Measurements from ENCODE around the gene ERP27. TPM values are rescaled to one million over a fixed set of nuclear protein-coding genes. Genes with fewer than 3 reads are reported as not detected.

ERP27 gene
- total RNA-seq, 1 donor from 2014 or later: not detected

- peaks cover 5% of the 10 kb centered on the region for H3K36me3 Mint-ChIP-seq (ENCODE audit: low read depth)
- H3K27me3 Mint-ChIP-seq (ENCODE audit: low read depth): no peaks in the 10 kb centered on the region
- H3K9me3 Mint-ChIP-seq: peaks cover 5% of the 10 kb centered on the region
- no peak overlapping the region for H3K27ac Mint-ChIP-seq (ENCODE audit: unreplicated experiment)
- no peak for DNase-seq (ENCODE audit: low read depth, low spot score)
- TF ChIP-seq CTCF (conservative IDR thresholded peaks at IDR 0.05): peak; percentile 23
- H3K4me1 Mint-ChIP-seq: no peaks in the 10 kb centered on the region
- no peak overlapping the region for H3K4me3 Mint-ChIP-seq
Observed at GRCh38 chr12:14937689-14938088, 648 bp downstream of the ERP27 start.

GRCh38 chr12:14937014-14937413 is 1.3 kb downstream of the ERP27 start:
- DNase-seq (ENCODE audit: low read depth, low spot score): no peak
- no peaks in the 10 kb centered on the region for H3K27me3 Mint-ChIP-seq (ENCODE audit: low read depth)
- H3K4me3 Mint-ChIP-seq: no peak overlapping the region
- H3K27ac Mint-ChIP-seq (ENCODE audit: unreplicated experiment): no peak overlapping the region
- peaks cover 3% of the 10 kb centered on the region for H3K9me3 Mint-ChIP-seq
- H3K4me1 Mint-ChIP-seq: no peaks in the 10 kb centered on the region
- TF ChIP-seq CTCF (conservative IDR thresholded peaks at IDR 0.05): no peak
- H3K36me3 Mint-ChIP-seq (ENCODE audit: low read depth): peaks cover 3% of the 10 kb centered on the region

- H3K4me3 Mint-ChIP-seq: no peak overlapping the region
- TF ChIP-seq CTCF (conservative IDR thresholded peaks at IDR 0.05): peak; percentile 32
- DNase-seq (ENCODE audit: low read depth, low spot score): no peak
- H3K9me3 Mint-ChIP-seq: no peaks in the 10 kb centered on the region
- H3K4me1 Mint-ChIP-seq: no peaks in the 10 kb centered on the region
- no peaks in the 10 kb centered on the region for H3K27me3 Mint-ChIP-seq (ENCODE audit: low read depth)
- H3K27ac Mint-ChIP-seq (ENCODE audit: unreplicated experiment): no peak overlapping the region
- no peaks in the 10 kb centered on the region for H3K36me3 Mint-ChIP-seq (ENCODE audit: low read depth)
Observed at GRCh38 chr12:14936224-14936861, 2.0 kb downstream of the ERP27 start.

GRCh38 chr12:14935031-14935430 is 3.3 kb downstream of the ERP27 start:
- Mint-ChIP-seq H3K4me1 (no peaks in the 10 kb centered on the region), H3K4me3 (no peak overlapping the region), H3K27ac (ENCODE audit: unreplicated experiment) (no peak overlapping the region), H3K27me3 (ENCODE audit: low read depth) (no peaks in the 10 kb centered on the region), H3K9me3 (no peaks in the 10 kb centered on the region), H3K36me3 (ENCODE audit: low read depth) (no peaks in the 10 kb centered on the region)
- no peak for TF ChIP-seq CTCF (conservative IDR thresholded peaks at IDR 0.05)
- DNase-seq (ENCODE audit: low read depth, low spot score): no peak

GRCh38 chr12:14934511-14934910 is 3.8 kb downstream of the ERP27 start:
- Mint-ChIP-seq H3K9me3 (no peaks in the 10 kb centered on the region), H3K27me3 (ENCODE audit: low read depth) (no peaks in the 10 kb centered on the region), H3K4me3 (no peak overlapping the region), H3K36me3 (ENCODE audit: low read depth) (no peaks in the 10 kb centered on the region), H3K27ac (ENCODE audit: unreplicated experiment) (no peak overlapping the region), H3K4me1 (no peaks in the 10 kb centered on the region)
- TF ChIP-seq CTCF (conservative IDR thresholded peaks at IDR 0.05): no peak
- DNase-seq (ENCODE audit: low read depth, low spot score): no peak
